Activated B cell treated with CpG ODN at 0.5 μM for 24 hours (primary cell): ENCODE measurements around the gene CACNA1I. TPM values are rescaled to one million over a fixed set of nuclear protein-coding genes. Genes with fewer than 3 reads are reported as not detected.

Experiments used
- ATAC-seq: fragments of 200-7000 bp; cut with Tn5 transposase; one replicate; pipeline ENCODE4 v1.10.0; 2021; ENCODE audit warnings: low read depth, mild to moderate bottlenecking, moderate library complexity
- CTCF ChIA-PET: fragments of 350-600 bp; sonication (Branson Sonifier 250); formaldehyde crosslinking; loops from one replicate; lab custom pipeline; 2021; ENCODE audit warnings: antibody characterized with exemption; lab: Charles Lee
- POLR2A ChIA-PET: fragments of 350-600 bp; sonication (Branson Sonifier 250); formaldehyde crosslinking; loops from one replicate; lab custom pipeline; 2021; ENCODE audit warnings: antibody characterized with exemption; lab: Charles Lee
- DNase-seq: peaks from one replicate; pipeline ENCODE4 v3.0.0; 2022
- H3K27ac Mint-ChIP-seq: one replicate; pipeline ENCODE4 v1.8.0; 2020; ENCODE audit warnings: mixed read lengths
- H3K27me3 Mint-ChIP-seq: one replicate; pipeline ENCODE4 v1.8.0; 2021; ENCODE audit warnings: mixed read lengths
- H3K36me3 Mint-ChIP-seq: one replicate; pipeline ENCODE4 v1.8.0; 2021; ENCODE audit warnings: low read depth, mixed read lengths
- H3K4me1 Mint-ChIP-seq: one replicate; pipeline ENCODE4 v1.8.0; 2021; ENCODE audit warnings: mixed read lengths
- H3K4me3 Mint-ChIP-seq: one replicate; pipeline ENCODE4 v1.8.0; 2020; ENCODE audit warnings: mild to moderate bottlenecking, mixed read lengths
- H3K9me3 Mint-ChIP-seq: one replicate; pipeline ENCODE4 v1.8.0; 2020; ENCODE audit warnings: mixed read lengths
- CTCF ChIP-seq: fragments of 200-600 bp; IDR thresholded peaks from one replicate; pipeline ENCODE4 v1.8.0; 2022; ENCODE audit warnings: antibody characterized with exemption, mild to moderate bottlenecking
- intact Hi-C: fragments of 100-400 bp; cut with micrococcal nuclease; formaldehyde crosslinking; loops from one replicate; pipeline ENCODE4 v1.15.1; 2024
- total RNA-seq: library from RNA; stranded (reverse); gene quantifications from 2 replicates; pipeline ENCODE4 v1.2.3, GENCODE V29; 2022

CACNA1I gene
- total RNA-seq, 1 donor from 2014 or later: not detected

- TF ChIP-seq CTCF: no peak
- ChIA-PET POLR2A (interaction anchor here (0.6 to 3.9 kb wide), 8 partner anchors 7 to 521 kb away, joined by 3 to 19 read pairs (median 4); partner anchors contain the start of genes MIEF1, RPL3 and RPS19BP1), CTCF (interaction anchor here (0.8 to 1.3 kb wide), 5 partner anchors 9 to 512 kb away, joined by 3 to 4 read pairs (median 3); no protein-coding TSS in a partner anchor)
- H3K36me3 Mint-ChIP-seq: peaks cover 79% of the 10 kb centered on the region
- H3K27ac Mint-ChIP-seq: peak overlapping the region; percentile 67
- no peaks in the 10 kb centered on the region for H3K9me3 Mint-ChIP-seq
- peaks cover 2% of the 10 kb centered on the region for H3K27me3 Mint-ChIP-seq
- peak overlapping the region; percentile 62 for H3K4me3 Mint-ChIP-seq
- DNase-seq: no peak
- peaks cover 85% of the 10 kb centered on the region for H3K4me1 Mint-ChIP-seq
- intact Hi-C loops: no loop called here
- no peak for ATAC-seq
These were observed 45.5 kb upstream of the CACNA1I start for GRCh38 chr22:39524753-39525657.

GRCh38 chr22:39525658-39525975 is 44.9 kb upstream of the CACNA1I start:
- DNase-seq (no peak), ATAC-seq (no peak)
- H3K36me3 Mint-ChIP-seq: peaks cover 76% of the 10 kb centered on the region
- intact Hi-C loops: no loop called here
- H3K27me3 Mint-ChIP-seq: no peaks in the 10 kb centered on the region
- H3K27ac Mint-ChIP-seq: peak overlapping the region; percentile 68
- peak overlapping the region; percentile 62 for H3K4me3 Mint-ChIP-seq
- CTCF ChIA-PET: interaction anchor here (1.1 to 1.3 kb wide), 3 partner anchors 10 to 475 kb away, joined by 3 to 4 read pairs (median 3); no protein-coding TSS in a partner anchor
- POLR2A ChIA-PET: interaction anchor here (0.8 to 3.9 kb wide), 4 partner anchors 24 to 206 kb away, joined by 3 to 19 read pairs (median 4); partner anchors contain the start of genes MIEF1, RPL3 and TAB1
- no peaks in the 10 kb centered on the region for H3K9me3 Mint-ChIP-seq
- H3K4me1 Mint-ChIP-seq: peaks cover 89% of the 10 kb centered on the region
- TF ChIP-seq CTCF: no peak

DNA sequence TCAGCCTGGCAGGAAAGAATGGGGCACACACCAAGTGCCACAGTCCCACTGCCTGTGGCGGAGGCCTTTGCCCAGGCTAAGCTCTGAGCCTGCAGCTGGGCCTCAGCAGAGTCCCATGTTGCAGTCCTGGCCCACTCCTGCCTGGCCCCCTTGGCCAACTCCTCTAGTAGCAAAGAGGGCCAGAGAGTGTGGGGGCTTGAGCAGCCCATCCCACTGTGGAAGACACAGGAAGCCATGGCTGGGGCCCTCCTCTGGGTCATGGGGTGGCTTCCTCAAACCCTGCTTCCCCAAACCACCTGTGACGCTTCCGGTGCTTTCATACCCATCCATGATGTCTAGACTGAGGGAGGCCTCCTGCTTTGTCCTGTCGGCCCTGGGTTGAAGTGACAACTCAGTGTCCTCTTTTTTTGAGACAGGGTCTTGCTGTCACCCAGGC is 43.8 kb upstream of the CACNA1I start:
- Mint-ChIP-seq H3K36me3 (peaks cover 76% of the 10 kb centered on the region), H3K4me1 (peaks cover 94% of the 10 kb centered on the region)
- intact Hi-C loops: no loop called here

DNA sequence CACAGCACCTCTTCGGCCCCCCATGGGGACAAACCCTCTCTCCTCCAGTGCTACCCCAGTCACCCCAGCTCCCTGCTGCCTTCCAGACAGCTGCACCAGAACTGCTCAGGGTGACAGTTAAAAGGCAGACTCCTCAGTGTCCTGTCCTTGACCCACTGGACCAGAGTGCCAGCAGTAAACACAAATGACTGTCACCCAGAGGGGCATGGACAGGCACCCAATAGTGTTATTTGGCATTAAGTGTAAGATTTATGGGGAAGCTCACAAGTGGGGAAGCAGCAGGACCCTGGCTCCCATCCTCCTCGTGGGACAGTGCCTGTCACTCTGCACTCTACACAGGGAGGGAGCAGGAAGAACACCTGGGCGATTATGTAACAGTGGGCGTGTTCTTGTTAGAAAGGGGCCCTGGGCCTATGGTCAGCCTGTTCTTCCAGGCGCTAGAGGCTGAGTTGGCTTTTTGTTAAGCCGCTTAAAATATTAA is 43.0 kb upstream of the CACNA1I start:
- H3K27ac Mint-ChIP-seq: peak overlapping the region; percentile 85

More for the DNA sequence above, 43.8 kb upstream of the CACNA1I start:
- Mint-ChIP-seq H3K27me3 (no peaks in the 10 kb centered on the region), H3K9me3 (no peaks in the 10 kb centered on the region), H3K27ac (peak overlapping the region; percentile 73), H3K4me3 (no peak overlapping the region)
- no peak for DNase-seq
- CTCF ChIA-PET: interaction anchor here (0.8 to 2.8 kb wide), 4 partner anchors 127 to 476 kb away, joined by 3 to 23 read pairs (median 4); partner anchors contain the start of genes RPL3 and TAB1
- POLR2A ChIA-PET: interaction anchor here (0.6 to 6.6 kb wide), 10 partner anchors 9 to 524 kb away, joined by 3 to 89 read pairs (median 4); partner anchors contain the start of genes RPL3, SYNGR1 and TAB1
- no peak for ATAC-seq
- no peak for TF ChIP-seq CTCF

More for the DNA sequence above, 43.0 kb upstream of the CACNA1I start:
- TF ChIP-seq CTCF: no peak
- ChIA-PET POLR2A (interaction anchor here (1.5 to 6.6 kb wide), 4 partner anchors 7 to 209 kb away, joined by 4 to 111 read pairs (median 50); partner anchors contain the start of genes ATF4 and RPL3), CTCF (interaction anchor here (1.9 to 4.8 kb wide), 3 partner anchors 34 to 209 kb away, joined by 5 to 42 read pairs (median 23); partner anchors contain the start of gene RPL3)
- no peak for ATAC-seq
- H3K4me3 Mint-ChIP-seq: no peak overlapping the region
- H3K4me1 Mint-ChIP-seq: peaks cover 91% of the 10 kb centered on the region
- no peak for DNase-seq
- intact Hi-C loops: no loop called here
- H3K36me3 Mint-ChIP-seq: peaks cover 74% of the 10 kb centered on the region
- H3K27me3 Mint-ChIP-seq: no peaks in the 10 kb centered on the region
- no peaks in the 10 kb centered on the region for H3K9me3 Mint-ChIP-seq
